Stomach (tissue), 4 donors: ENCODE measurements around the gene PUS1.

Source experiments
- EP300 ChIP-seq: sonication (generic); formaldehyde crosslinking; IDR thresholded peaks from one replicate; pipeline ENCODE4 v1.6.1; 2017; ENCODE audit warnings: antibody characterized with exemption
- POLR2A ChIP-seq, 4 donors: fragments of 450-650 bp; IDR thresholded peaks; one replicate each; pipeline ENCODE4 v1.6.1; 2016; ENCODE audit warnings: antibody characterized with exemption in 4 of 4, control low read depth in 2 of 4, mild to moderate bottlenecking in 1 of 4, moderate library complexity in 1 of 4
- TF ChIP-seq, protein P1 (sequence below), 7 experiments: fragments of 450-650 bp in 4 of 7; fragments of 200-600 bp in 3 of 7; sonication (generic) in 3 of 7; IDR thresholded peaks; one replicate each; pipeline ENCODE4 v1.5.1; 2016 to 2019; ENCODE audit warnings: antibody characterized with exemption in 7 of 7, control low read depth in 2 of 7, mild to moderate bottlenecking in 1 of 7

DNA sequence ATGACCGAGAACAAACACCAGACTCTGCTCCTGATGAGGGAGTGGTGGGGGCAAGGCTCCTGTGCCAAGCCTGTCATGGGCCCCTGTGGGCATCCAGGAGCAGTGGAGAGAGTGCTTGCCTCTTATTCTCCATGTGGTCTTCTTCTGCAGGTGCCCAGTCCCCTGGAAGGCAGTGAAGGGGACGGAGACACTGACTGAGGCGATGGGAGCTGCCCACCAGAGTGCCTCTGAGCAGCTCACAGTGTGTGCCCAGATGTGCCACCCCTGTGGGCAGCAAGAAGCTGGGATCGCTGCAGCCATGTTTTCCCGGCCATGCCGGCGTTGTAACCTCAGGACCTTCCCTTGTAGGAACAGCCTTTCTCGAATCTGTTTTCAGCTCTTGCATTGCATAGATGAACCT is 14.3 kb downstream of the PUS1 start:
- TF ChIP-seq, protein P1, sequence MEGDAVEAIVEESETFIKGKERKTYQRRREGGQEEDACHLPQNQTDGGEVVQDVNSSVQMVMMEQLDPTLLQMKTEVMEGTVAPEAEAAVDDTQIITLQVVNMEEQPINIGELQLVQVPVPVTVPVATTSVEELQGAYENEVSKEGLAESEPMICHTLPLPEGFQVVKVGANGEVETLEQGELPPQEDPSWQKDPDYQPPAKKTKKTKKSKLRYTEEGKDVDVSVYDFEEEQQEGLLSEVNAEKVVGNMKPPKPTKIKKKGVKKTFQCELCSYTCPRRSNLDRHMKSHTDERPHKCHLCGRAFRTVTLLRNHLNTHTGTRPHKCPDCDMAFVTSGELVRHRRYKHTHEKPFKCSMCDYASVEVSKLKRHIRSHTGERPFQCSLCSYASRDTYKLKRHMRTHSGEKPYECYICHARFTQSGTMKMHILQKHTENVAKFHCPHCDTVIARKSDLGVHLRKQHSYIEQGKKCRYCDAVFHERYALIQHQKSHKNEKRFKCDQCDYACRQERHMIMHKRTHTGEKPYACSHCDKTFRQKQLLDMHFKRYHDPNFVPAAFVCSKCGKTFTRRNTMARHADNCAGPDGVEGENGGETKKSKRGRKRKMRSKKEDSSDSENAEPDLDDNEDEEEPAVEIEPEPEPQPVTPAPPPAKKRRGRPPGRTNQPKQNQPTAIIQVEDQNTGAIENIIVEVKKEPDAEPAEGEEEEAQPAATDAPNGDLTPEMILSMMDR (IDR thresholded peaks at IDR 0.05), result no peak
- TF ChIP-seq EP300 (no peak), POLR2A (IDR thresholded peaks at IDR 0.05) (no peak)
